ENCODE measurements around the gene RFC1. TPM values are rescaled to one million over a fixed set of nuclear protein-coding genes. Genes with fewer than 3 reads are reported as not detected.
"Not testable (repeated sequence)": the region's sequence is repeated elsewhere in the genome, so short reads cannot be mapped to it uniquely, and the experiment has no call there.

Gene RFC1
- total RNA-seq, 1 donor from 2014 or later: 43.4 TPM

- no peak for DNase-seq
Observed at GRCh38 chr4:39305912-39306677, 60.1 kb downstream of the RFC1 start.

- DNase-seq: no peak
Observed at GRCh38 chr4:39304651-39305050, 61.5 kb downstream of the RFC1 start.

GRCh38 chr4:39303871-39304270 is 62.3 kb downstream of the RFC1 start:
- no peak for DNase-seq

GRCh38 chr4:39302901-39303300 is 63.3 kb downstream of the RFC1 start:
- no peak for DNase-seq

- no peak for DNase-seq
Observed at GRCh38 chr4:39295784-39296183, 70.4 kb downstream of the RFC1 start.

DNA sequence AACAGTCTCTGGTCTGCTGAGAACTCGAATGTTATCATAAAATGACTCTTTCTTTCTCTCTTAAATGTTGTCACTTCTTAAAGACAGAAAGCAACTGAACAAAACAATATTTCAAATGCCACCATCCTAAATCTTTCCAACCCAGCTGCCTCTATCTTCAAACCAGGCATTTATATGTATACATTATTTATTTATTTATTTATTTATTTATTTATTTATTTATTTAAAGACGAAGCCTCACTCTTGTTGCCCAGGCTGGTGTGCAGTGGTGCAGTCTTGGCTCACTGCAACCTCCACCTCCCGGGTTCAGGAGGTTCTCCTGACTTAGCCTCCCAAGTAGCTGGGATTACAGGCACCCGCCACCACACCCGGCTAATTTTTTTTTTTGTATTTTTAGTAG is 73.7 kb downstream of the RFC1 start:
- not testable (repeated sequence) for DNase-seq

DNA sequence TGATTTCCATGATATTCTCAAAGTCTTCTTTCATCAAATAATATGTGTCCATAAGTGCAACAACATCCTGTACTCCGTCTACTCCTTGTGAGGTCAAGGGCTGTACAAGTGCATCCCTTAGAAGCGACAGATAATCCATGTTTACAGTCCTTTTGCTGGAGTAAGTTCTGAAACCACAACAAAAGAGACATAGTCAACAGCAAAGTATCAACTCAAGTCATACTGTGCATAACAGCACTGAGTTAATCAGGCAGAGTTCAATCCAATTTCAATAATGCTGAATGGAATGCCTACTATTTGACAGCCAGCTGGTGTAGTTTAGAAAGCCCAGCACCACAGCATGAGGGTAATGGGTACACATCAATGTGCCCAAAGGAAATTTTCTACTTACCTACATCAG is 74.5 kb downstream of the RFC1 start:
- DNase-seq: no peak

DNA sequence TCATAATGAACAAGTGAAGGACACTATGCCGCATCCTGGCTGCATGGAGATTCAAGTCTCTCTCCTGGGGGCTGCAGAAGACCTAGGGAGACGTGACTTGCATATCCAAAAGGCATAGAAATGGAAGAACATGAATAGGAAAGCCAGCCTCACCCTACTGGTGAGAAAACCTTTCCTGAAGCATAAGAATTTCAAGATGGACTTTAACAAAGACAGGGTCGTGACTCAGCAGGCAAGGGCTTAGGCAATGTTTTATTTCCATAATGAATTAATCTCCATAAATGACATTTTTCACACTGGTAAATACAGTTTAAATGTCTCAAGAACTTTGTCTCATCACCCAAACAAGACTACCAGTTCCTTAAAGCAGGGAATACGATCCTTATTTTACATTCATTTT is 78.9 kb downstream of the RFC1 start:
- DNase-seq: no peak

DNA sequence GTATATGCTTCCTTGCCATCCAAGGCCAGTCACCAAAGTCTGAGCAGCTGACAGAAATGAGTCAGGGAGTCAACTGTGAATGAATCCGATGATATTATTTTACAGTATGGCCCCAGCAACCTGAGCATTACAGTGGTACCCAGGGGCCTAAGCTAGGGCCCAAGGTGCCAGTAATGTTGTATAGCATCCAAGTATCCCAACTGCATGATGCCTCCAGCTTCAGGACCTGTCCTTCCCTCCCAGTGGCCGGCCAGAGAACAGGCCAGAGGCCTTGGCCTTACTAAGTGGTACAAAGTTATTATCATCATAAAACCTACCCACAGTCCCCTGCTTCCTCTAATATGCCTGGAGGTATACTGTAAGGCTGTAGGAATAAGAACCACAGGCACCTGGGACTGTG is 79.9 kb downstream of the RFC1 start:
- DNase-seq: no peak

DNA sequence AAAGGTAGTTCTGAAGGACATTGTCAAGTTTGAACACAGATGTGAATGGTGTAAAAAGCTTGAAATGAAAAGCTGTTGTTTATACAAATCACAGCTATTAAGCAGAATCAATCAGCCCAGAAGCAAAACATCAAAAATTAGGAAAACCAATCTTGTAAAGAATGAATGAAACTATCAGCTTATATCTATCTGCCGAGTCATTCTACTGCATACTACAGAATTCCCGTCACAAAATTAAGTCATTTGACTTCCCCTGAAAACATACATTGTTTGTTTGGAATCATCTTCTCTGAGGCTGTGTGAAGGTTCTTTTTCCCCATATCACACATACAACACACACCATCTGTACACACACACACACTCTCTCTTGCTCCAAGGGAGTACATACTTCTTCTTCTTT is 80.3 kb downstream of the RFC1 start:
- no peak for DNase-seq

- DNase-seq: no peak
Observed at GRCh38 chr4:39285111-39285795, 80.9 kb downstream of the RFC1 start.

GRCh38 chr4:39280770-39281169 is 85.4 kb downstream of the RFC1 start:
- no peak for DNase-seq

- DNase-seq: peak; percentile 18
Observed at GRCh38 chr4:39279416-39279815, 86.7 kb downstream of the RFC1 start.

- DNase-seq: no peak
Observed at GRCh38 chr4:39278476-39278875, 87.7 kb downstream of the RFC1 start.

- DNase-seq: not testable (repeated sequence)
Observed at GRCh38 chr4:39277661-39278060, 88.5 kb downstream of the RFC1 start.

DNA sequence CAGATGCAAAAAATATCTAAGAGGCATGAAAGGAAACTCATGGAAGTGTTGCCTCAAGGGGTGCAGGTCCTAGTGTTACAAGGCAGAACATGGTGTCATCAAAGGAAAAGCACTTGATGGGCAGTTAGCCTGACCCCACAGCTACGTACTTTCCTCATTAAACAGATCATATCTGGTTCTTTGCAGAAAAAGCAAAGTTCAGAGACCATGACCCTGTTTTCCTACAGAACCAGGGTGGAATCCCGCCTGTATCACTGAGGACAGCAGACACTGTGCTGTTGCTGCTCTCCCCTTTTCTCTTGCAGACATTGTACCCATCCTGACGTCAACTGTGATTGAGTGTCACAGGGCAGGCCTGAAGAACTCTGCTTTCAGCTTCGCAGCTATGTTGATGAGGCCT is 91.7 kb downstream of the RFC1 start:
- DNase-seq: no peak

DNA sequence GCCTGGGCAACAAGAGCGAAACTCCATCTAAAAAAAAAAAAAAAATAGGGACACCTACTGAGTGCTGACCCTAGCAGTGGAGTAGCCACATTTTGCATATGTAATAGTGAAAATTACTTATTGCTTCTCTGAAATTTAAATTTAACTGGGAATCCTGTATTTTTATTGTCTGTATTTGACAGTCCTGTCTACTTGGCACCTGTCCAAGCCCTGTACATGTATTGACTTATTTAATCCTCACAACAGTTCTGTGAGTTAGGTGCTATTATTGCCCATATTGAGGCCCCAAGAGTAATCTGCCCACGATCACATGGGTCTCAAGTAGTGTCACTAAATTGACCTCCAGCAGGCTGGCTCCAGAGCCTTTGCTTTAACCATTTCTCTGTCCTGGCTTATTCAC is 102.3 kb downstream of the RFC1 start:
- DNase-seq: no peak

DNA sequence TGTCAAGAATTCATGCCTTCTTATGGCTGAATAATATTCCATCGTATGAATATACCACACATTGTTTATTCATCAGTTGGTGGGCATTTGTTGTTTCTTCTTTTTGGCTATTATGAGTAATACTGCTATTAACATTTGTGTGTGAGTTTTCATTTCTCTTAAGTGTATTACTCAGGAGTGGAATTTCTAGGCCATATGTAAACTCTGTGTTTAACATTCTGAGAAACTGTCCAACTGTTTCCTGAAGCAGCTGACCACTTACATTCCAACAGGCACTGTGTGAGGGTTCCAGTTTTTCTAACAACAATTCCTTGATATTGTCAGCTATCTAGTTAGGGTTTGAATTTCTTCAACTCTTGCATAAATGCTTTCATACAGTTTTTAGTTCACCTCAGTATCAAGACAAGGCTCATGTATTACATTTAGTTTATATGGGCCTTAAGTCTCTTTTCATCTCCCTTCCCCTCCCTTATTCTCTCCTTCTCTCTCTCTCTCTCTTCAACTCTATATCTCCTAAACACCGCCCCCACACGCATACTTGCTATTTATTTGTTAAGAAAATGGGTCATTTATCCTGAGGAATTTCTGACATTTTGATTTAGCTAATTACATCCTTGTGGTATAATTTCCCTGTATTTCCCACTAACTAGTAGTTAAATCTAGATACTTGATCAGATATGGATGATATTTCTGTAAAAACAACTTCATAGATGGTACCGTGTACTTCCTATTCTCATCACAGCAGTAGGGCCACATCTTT is 106.4 kb downstream of the RFC1 start:
- DNase-seq: no peak

DNA sequence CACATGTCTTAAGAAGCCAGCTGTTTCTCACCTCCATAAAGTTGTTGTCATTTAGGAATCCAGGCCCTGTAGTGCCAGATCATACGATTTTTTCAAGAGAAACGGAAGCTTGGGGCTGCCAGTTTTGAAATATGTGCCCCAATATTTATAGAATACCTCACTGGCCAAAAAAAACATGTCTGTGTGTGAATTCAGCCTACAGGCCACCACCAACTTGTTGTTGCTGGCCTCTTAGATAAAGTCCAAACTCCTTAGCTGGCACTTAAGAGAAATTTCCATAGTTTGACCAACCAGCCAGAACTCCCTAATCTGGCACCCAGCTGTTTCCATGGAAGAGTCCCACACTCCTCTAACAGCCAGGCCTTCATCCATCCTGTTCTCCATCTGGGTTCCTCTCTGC is 109.7 kb downstream of the RFC1 start:
- DNase-seq: no peak

DNA sequence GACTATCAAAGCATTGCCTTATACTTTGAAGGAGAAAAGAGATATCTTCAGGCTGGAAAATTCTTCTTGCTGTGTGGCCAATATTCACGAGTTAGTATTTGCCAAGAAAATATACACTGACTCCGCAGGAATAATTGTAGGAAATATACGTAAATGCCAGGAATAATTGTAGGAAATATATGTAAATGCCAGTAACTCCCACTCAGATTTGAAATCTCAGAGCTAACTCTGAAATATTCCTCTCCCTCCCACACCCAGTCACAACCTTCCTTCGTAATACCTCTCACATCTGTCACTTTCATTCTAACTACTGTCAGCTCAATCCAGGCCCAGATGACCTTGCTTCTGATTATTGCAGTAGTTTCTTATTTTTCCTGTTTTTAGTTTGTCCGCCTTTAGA is 110.3 kb downstream of the RFC1 start:
- DNase-seq: no peak

- DNase-seq: no peak
Observed at GRCh38 chr4:39255266-39255665, 110.9 kb downstream of the RFC1 start.

DNA sequence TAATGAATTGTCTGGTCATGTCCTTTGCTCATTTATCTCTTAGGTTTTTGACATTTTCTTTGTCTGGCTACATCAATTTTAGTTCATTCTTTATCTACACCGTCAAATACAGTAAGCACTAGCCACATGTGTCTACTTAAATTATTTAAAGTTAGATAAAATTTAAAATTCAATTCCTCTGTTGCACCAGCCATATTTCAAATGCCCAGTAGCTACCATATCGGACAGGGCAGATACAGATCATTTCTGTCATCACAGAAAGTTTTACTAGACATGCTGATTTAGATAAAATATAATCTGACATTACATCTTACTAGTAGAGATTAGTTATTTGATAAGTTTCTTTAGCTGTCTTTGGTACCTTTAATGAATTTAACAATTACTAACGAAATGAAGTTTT is 122.7 kb downstream of the RFC1 start:
- no peak for DNase-seq

Data from tongue (tissue), 2 donors.